GM21619 (cell line): ENCODE measurements around the gene CDKL5.

Experiments used
- ATAC-seq: cut with Tn5 transposase; IDR thresholded peaks from one replicate; pipeline ENCODE4 v1.9.1; 2021; ENCODE audit not compliant: unreplicated experiment

CDKL5 gene

GRCh38 chrX:18455384-18455783 is 30.0 kb downstream of the CDKL5 start:
- no peak for ATAC-seq

- no peak for ATAC-seq
Observed at GRCh38 chrX:18457000-18457399, 31.6 kb downstream of the CDKL5 start.

DNA sequence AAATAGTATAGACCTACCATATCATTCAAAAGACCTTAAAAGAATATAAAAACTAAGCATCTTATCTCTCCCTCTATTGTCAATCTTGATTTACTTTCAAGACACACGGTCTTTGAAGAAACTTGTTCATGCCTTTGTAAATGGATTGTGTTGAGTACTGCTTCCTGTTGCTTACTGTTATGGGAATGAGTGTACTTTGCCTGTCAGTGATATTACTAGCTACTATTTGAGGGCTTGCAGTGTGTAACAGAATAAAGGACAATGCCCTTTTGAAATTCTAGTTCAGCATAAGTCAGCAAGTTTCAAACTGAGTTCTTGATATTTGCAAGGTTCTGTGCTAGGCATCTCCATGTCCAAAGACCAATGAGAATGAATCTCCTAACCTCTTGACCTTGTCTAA is 36.0 kb downstream of the CDKL5 start:
- no peak for ATAC-seq

- ATAC-seq, result no peak
Observed at GRCh38 chrX:18464499-18464898, 39.1 kb downstream of the CDKL5 start.

DNA sequence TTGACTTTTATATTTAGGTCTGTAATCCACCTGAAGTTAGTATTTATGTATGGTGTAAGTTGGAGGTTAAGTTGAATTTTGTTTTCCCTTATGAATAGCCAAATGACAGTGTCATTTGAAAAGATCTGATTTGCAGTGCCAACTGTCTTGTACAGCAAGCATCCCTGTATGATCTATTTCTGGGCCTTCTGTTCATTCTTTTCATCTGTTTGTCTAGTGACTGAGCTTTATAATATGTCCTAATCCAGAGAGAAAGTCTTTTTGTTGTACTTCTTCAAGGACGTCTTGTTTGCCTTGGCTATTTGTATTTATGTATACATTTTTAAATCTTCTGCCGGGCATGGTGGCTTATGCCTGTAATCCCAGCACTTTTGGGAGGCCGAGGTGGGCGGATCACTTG is 39.6 kb downstream of the CDKL5 start:
- ATAC-seq, result no peak

DNA sequence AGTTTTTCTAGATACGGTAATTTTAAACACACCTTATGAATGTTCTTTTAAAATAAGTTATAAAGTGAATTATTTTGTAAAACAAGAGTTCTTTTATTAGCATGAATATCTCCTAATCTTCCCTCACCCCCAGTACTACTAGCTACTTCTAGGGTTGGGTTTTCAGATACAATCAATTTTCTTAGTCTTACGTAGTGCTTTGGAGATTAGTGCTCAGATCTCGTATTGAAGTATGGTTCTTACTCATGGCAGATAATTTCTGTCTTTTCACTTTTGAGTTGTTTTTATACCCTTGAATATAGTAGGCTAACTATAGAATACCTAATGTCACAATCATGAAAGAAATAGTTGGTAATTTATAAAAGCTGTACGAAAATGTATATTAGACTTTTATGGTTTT is 43.2 kb downstream of the CDKL5 start:
- no peak for ATAC-seq

DNA sequence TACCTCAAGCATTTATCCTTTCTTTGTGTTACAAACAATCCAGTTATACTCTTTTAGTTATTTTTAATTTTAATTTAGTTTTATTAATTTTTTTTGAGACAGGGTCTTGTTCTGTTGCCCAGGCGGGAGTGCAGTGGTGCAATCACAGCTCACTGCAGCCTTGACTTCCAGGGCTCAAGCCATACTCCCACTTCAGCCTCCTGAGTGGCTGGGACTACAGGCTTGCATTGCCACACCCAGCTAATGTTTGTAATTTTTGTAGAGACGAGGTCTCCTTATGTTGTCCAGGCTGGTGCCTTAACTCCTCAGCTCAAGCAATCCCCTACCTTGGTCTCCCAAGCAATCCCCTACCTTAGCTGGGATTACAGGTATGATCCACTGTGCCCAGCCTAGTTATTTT is 45.9 kb downstream of the CDKL5 start:
- no peak for ATAC-seq

DNA sequence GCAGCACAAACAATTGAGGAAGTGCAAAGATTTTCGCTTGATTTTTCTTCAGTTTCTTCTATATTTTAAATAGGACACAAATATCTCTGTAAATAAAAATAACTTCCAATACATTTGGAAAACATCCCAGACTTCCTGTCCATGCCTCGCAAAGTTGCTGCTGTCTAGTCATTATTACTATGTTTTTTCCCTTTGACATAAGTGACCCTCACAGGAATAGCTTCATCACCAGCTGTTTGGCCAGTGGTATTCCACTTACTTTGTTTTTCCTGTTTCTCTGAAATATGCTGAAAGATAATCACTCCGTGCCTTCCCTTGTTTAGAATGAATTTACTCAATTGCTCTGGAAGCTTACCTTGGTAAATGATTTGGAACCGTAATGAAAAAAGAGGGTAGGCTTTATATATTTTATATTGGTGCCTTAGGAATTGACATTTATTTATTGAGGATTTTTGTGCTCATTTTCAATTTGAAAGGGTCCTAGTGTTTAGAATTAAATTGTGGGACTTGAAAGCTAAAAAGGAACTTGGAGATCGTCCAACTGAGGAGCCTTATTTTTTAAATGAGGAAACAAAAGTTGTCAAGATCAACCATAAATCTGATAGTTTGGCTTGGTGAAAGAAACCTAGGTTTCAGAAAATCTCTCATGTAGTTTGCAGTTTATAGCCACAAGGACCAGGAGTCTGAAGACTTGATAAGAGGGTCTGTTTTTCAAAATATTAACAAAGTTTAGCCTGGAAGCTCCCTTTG is 65.6 kb downstream of the CDKL5 start:
- ATAC-seq, result no peak

GRCh38 chrX:18491587-18492340 is 66.4 kb downstream of the CDKL5 start:
- ATAC-seq, result no peak

GRCh38 chrX:18534949-18535348 is 109.5 kb downstream of the CDKL5 start:
- ATAC-seq, result no peak

- no peak for ATAC-seq
Observed at GRCh38 chrX:18537068-18537467, 111.7 kb downstream of the CDKL5 start.

DNA sequence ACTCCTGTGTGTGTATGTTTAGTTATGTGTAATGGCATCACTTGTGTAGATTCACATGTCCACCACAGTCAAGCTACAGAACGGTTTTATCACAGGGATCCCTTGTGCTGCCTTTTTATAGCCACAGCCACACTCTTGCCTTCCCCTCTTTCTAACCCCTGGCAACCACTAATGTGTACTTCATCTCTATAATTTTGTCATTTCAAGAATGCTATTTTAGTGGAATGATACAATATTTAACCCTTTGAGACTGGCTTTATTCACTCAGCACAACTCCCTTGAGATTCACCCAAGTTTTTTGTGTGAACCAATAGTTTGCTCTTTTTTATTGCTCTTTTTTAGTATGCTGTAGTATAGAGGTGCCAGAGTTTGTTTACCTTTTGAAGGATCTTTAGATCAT is 112.1 kb downstream of the CDKL5 start:
- no peak for ATAC-seq

DNA sequence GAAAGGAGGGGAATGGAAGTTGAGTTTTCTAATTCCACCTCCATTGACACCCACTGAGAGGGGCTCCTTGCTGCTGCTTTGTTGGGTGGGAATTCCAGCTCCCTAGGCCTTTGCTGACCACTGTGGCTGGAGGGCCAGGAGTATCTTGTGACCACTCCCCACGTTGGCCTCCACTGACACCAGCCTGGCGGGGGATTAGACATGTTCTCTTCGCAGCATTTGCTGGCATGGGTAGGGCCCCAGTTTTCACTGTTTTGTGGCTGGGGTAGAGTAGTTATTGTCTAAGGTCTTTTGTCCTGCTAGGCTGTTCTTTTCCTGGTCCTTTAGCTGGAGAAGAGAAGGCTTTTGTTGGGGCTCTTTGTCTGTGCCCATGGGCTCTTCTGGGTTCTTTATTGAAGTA is 116.7 kb downstream of the CDKL5 start:
- ATAC-seq, result no peak

DNA sequence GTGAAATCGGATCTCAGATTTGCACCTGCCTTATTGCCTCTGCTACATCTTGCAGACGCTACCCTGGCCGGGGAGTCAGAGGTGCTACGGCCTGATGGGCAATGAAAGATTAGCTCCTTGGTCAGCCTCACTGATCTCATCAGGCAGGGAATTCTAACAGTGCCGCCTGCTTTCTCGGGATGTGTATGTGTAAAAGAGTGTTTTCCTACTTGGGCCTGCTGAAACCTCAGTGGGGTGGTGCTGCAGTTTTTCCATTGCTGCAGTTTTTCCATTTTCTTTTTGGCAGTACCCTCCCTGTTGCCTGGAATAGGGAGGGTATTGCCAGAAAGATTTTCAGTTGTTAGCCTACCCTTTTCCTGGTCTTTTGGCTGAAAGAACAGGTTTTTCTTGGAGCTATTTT is 117.5 kb downstream of the CDKL5 start:
- ATAC-seq, result no peak

- ATAC-seq, result no peak
Observed at GRCh38 chrX:18543738-18544137, 118.3 kb downstream of the CDKL5 start.

- no peak for ATAC-seq
Observed at GRCh38 chrX:18545771-18546170, 120.4 kb downstream of the CDKL5 start.

GRCh38 chrX:18548996-18549395 is 123.6 kb downstream of the CDKL5 start:
- no peak for ATAC-seq

GRCh38 chrX:18549643-18550042 is 124.2 kb downstream of the CDKL5 start:
- ATAC-seq, result no peak

DNA sequence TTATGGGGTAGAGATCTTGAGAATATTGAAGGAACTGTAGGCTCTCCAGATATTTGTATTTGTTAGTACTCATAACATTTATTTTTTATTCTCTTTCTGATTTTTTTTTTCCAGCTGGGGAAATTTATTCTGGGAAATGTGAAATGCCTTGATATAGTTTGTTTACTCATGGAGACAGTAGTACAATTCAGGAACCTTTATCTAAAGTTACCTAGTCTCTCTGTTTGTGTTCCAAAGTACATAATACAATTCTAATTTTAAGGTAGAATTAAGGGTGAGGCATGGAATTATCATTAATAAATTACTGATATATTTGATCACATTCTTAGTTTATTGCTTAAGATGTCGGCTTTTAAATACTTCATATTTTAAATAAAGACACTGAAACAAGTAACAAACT is 132.5 kb downstream of the CDKL5 start:
- ATAC-seq, result no peak

- ATAC-seq, result no peak
Observed at GRCh38 chrX:18558799-18559198, 133.4 kb downstream of the CDKL5 start.

DNA sequence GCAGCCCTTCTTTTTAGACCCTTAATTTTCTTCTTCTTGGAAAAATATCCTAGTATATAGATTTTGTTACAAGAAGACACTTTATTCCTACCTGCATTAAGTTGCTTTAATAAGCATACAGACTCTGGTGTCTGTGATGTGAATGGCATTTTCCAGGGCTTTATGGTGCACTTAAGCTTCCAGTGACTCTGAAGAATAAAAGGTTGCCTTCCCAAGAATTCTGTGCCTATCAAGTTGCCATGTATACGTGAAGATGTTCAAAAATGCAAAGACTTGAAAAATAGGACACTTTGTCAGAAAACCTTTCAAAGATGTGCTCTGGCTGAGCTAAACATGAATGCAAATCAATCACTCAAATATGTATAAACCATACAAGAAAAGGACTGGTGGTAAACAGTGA is 135.6 kb downstream of the CDKL5 start:
- no peak for ATAC-seq

DNA sequence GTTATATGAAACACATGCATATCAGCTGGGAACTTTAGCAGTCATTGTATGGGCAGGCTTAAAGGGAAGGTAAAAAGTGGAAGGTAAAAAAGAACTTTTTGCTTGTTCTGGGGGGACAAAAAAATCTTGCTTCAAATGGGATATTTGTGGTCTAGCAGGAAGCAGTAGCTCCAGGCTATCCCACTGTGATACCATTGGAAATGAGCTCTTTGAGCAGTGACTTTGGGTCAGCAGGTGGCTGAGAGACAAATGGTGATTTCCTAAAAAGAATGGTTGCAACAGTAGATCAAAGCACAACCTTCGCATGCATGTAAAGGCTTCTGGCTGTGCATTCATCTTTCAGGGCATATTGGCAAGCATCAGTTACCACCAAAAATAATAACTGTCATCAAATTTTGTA is 140.3 kb downstream of the CDKL5 start:
- ATAC-seq, result no peak

- no peak for ATAC-seq
Observed at GRCh38 chrX:18566748-18567147, 141.3 kb downstream of the CDKL5 start.
